Mammary epithelial cell (primary cell): ENCODE measurements around the gene PNPLA6.

Source experiments
- CTCF ChIP-seq, 2 donors: IDR thresholded peaks in 1 of 2; conservative IDR thresholded peaks in 1 of 2; 2 replicates each; pipeline ENCODE4 v1.5.1; 2011 to 2012; ENCODE audit warnings: inconsistent platforms in 2 of 2, low read length in 2 of 2, mild to moderate bottlenecking in 2 of 2, control low read depth in 1 of 2, low read depth in 1 of 2; ENCODE audit not compliant: insufficient read depth in 1 of 2; ENCODE audit errors: extremely low read depth in 1 of 2
- EZH2 ChIP-seq: IDR thresholded peaks from 2 replicates; pipeline ENCODE4 v1.6.1; 2012; ENCODE audit warnings: low read length, inconsistent platforms, borderline replicate concordance

DNA sequence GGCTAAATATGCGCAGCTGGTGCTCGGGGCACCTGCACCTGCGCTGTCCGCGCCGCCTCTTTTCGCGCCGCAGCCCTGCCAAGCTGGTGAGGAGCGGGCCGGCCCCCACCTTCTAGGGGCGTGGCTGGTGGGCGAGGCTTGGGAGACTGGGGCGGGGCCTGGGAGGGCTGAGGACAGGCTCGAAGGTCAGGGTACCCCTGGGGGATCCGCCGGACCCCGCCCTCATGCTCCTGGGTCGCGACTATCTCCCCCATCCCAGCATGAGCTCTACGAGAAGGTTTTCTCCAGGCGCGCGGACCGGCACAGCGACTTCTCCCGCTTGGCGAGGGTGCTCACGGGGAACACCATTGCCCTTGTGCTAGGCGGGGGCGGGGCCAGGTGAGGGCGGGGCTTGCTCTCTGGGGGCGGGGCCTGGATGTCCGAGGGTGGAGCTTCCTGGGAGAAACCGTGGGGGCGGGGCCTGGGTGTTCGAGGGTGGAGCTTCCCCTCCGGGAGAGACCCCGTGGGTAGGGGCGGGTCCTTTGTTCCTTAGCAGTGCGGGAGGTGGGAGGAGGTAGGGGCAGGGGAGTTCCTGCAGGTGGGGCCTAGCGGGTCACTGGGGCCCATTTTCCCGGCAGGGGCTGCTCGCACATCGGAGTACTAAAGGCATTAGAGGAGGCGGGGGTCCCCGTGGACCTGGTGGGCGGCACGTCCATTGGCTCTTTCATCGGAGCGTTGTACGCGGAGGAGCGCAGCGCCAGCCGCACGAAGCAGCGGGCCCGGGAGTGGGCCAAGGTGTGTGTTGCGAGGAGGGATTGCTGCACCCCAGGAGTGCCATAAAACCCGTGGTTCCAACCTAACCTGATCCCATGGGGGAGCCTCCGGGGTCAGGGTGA, 19.7 kb downstream of the PNPLA6 start:
- TF ChIP-seq CTCF (conservative IDR thresholded peaks at IDR 0.05 in 1 of 2, IDR thresholded peaks at IDR 0.05 in 1 of 2; ENCODE audit: extremely low read depth in 1 of 2, insufficient read depth in 1 of 2, low read depth in 1 of 2, low read length in 2 of 2) (no peak), EZH2 (no peak)
